Activated CD4-positive, alpha-beta T cell treated with anti-CD3 and anti-CD28 coated beads, Interleukin-2, amount 10 ng/mL, durations not matched to agents 7 days and 5 days (primary cell): Measurements from ENCODE around the gene CCT2. TPM values are rescaled to one million over a fixed set of nuclear protein-coding genes. Genes with fewer than 3 reads are reported as not detected.
A peak's percentile ranks its signal among the peaks of the same experiment; 100 is the strongest.

Experiments used
- CTCF ChIA-PET: fragments of 350-600 bp; sonication (Branson Sonifier 250); formaldehyde crosslinking; loops from one replicate; lab custom pipeline; 2021; ENCODE audit warnings: antibody characterized with exemption; lab: Charles Lee
- POLR2A ChIA-PET: fragments of 350-600 bp; sonication (Branson Sonifier 250); formaldehyde crosslinking; loops from one replicate; lab custom pipeline; 2021; ENCODE audit warnings: antibody characterized with exemption; lab: Charles Lee
- DNase-seq: peaks from one replicate; pipeline ENCODE4 v3.0.0-alpha.2; 2020
- H3K27ac Mint-ChIP-seq: one replicate; pipeline ENCODE4 v1.8.0; 2021; ENCODE audit warnings: mild to moderate bottlenecking, moderate library complexity, mixed read lengths
- H3K27me3 Mint-ChIP-seq: one replicate; pipeline ENCODE4 v1.8.0; 2021; ENCODE audit warnings: mixed read lengths
- H3K36me3 Mint-ChIP-seq: one replicate; pipeline ENCODE4 v1.8.0; 2021; ENCODE audit warnings: low read depth, mixed read lengths
- H3K4me1 Mint-ChIP-seq: one replicate; pipeline ENCODE4 v1.8.0; 2021; ENCODE audit warnings: mixed read lengths
- H3K4me3 Mint-ChIP-seq: one replicate; pipeline ENCODE4 v1.8.0; 2021; ENCODE audit warnings: mild to moderate bottlenecking, moderate library complexity, mixed read lengths
- H3K9me3 Mint-ChIP-seq: one replicate; pipeline ENCODE4 v1.8.0; 2021; ENCODE audit warnings: mixed read lengths
- total RNA-seq, 2 experiments: library from RNA; stranded (reverse); gene quantifications; one replicate each; pipeline ENCODE4 v1.2.3, GENCODE V29; 2021

Gene CCT2
- total RNA-seq = 100 to 1,000 TPM; 152 to 158 TPM

- H3K36me3 Mint-ChIP-seq = peaks cover 29% of the 10 kb centered on the region
- H3K4me1 Mint-ChIP-seq = peaks cover 17% of the 10 kb centered on the region
- POLR2A ChIA-PET = interaction anchor here (0.6 kb wide), 1 partner anchor 228 kb away, joined by 3 read pairs; no protein-coding TSS in a partner anchor
- H3K9me3 Mint-ChIP-seq = no peaks in the 10 kb centered on the region
- DNase-seq = peak; percentile 97
- peak within 1 kb of the TSS; percentile 87 for H3K4me3 Mint-ChIP-seq
- CTCF ChIA-PET = no interaction called here
- peak within 1 kb of the TSS; percentile 96 for H3K27ac Mint-ChIP-seq
- H3K27me3 Mint-ChIP-seq = no peaks in the 10 kb centered on the region
These were observed at the start of gene CCT2 for GRCh38 chr12:69585189-69586062. TSS of gene CCT2 (plus strand) at chr12:69585459. CDS start at chr12:69585522, 63 bp downstream.

DNA sequence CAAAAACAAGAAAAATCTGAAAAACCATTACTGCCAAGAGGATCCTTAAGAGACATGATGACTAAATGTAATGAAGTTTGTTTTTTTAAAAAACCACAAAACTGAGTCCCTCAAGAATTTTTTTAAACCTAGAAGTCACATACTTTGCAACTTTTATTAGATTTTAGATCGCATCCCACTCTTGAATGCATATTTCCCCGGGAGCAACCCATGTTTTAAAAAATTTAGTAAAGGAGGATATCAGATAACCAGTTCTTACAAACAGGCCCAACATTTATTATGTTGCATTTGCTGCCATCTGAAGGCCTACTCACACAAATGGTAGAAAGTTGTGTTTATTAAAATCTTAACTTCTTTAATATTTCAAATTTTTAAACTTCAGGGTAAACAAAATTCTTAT is 44.3 kb upstream of the CCT2 start:
- Mint-ChIP-seq H3K27ac (no peak overlapping the region), H3K27me3 (no peaks in the 10 kb centered on the region), H3K36me3 (peaks cover 22% of the 10 kb centered on the region), H3K4me1 (peaks cover 2% of the 10 kb centered on the region), H3K9me3 (peaks cover 13% of the 10 kb centered on the region), H3K4me3 (no peak overlapping the region)
- ChIA-PET POLR2A (no interaction called here), CTCF (no interaction called here)
- no peak for DNase-seq

DNA sequence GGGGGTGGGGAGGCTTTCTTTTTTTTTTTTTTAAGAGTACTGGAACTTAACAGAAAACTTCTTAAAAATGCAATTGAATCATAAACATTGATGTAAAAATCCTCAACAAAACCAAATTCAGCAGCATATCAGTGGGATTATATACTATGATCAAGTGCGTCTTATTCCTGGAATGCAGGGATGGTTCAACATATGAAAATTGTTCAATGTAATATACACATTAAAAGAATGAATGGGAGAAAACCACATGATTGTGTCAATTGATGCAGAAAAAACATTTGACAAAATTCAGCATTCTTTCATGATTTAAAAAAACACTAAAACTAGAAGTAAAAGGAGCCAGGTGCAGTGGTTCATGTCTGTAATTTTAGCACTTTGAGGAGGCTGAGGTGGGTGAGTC is 41.2 kb upstream of the CCT2 start:
- peaks cover 2% of the 10 kb centered on the region for H3K4me1 Mint-ChIP-seq
- POLR2A ChIA-PET = no interaction called here
- H3K27ac Mint-ChIP-seq = no peak overlapping the region

DNA sequence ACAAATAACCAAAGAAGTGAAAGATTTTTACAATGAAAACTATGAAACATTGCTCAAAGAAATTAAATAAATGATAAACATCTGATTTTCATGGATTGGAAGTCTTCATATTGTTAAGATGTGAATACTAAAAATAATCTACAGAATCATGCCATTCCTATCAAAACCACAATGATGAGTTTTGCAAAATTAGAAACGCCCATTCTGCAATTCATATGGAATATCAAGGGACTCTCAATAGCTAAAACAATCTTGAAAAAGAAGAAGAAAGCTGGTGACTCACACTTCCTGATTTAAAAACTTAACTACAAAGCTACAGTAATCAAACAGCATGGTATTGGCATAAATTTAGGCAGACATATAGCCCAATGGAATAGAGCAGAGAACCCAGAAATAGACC is 40.2 kb upstream of the CCT2 start:
- DNase-seq = no peak
- ChIA-PET CTCF (no interaction called here), POLR2A (no interaction called here)
- H3K4me1 Mint-ChIP-seq = peaks cover 2% of the 10 kb centered on the region
- H3K27me3 Mint-ChIP-seq = no peaks in the 10 kb centered on the region
- peaks cover 18% of the 10 kb centered on the region for H3K9me3 Mint-ChIP-seq
- peaks cover 22% of the 10 kb centered on the region for H3K36me3 Mint-ChIP-seq
- no peak overlapping the region for H3K27ac Mint-ChIP-seq
- H3K4me3 Mint-ChIP-seq = no peak overlapping the region

More for the DNA sequence above, 41.2 kb upstream of the CCT2 start:
- H3K4me3 Mint-ChIP-seq = no peak overlapping the region
- peaks cover 18% of the 10 kb centered on the region for H3K9me3 Mint-ChIP-seq
- H3K36me3 Mint-ChIP-seq = peaks cover 22% of the 10 kb centered on the region
- DNase-seq = no peak
- CTCF ChIA-PET = no interaction called here
- no peaks in the 10 kb centered on the region for H3K27me3 Mint-ChIP-seq

DNA sequence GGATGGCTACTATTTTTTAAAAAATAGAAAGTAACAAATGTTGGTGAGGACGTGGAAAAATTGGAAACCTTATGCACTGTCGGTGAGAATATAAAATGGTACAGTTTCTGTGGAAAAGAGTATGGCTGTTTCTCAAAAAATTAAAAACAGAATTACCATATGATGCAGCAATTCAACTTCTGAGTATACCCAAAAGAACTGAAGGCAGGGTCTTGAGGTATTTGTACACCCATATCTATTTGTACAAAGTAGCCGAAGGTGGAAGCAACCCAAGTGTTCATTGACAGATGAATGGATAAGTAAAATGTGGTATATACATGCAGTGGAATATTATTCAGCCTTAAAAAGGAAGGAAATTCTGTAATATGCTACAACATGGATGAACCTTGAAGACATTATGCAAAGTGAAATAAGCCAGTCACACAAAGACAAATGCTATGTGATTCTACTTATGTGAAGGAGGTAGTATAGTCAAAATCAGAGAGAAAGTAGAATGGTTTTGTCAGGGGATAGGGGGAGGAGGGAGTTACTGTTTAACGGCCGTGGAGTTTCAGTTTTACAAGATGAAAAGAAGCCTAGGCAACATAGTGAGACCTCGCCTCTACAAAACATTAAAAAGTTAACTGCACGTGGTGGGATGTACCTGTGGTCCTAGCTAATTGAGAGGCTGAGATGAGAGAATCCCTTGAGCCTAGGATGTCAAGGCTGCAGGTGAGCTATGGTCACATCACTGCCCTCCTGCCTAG is 38.4 kb upstream of the CCT2 start:
- peaks cover 15% of the 10 kb centered on the region for H3K36me3 Mint-ChIP-seq
- H3K4me3 Mint-ChIP-seq = no peak overlapping the region
- POLR2A ChIA-PET = no interaction called here
- H3K9me3 Mint-ChIP-seq = peaks cover 18% of the 10 kb centered on the region
- DNase-seq = no peak
- H3K27ac Mint-ChIP-seq = no peak overlapping the region
- no peaks in the 10 kb centered on the region for H3K27me3 Mint-ChIP-seq
- peaks cover 2% of the 10 kb centered on the region for H3K4me1 Mint-ChIP-seq
- CTCF ChIA-PET = no interaction called here

DNA sequence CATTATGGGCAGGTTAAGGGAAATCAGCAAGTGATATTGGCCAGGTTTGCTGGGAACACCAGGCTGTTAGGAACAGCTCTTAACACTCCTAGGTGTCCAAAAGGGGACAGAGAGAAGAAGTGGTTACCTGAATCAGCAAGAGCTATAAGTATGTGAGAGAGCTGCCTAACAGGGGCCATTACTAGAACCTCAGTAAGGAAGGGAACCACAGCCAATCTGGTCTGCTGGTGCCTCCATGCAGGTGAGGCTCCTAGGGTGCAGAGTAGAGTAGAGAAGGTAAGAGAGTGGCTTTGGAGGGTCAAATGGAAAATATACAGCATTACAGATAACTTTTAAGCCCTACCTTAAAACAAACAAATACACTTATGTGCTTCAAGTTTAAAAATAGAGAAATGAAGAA is 36.6 kb upstream of the CCT2 start:
- no peak for DNase-seq
- Mint-ChIP-seq H3K4me3 (no peak overlapping the region), H3K4me1 (peaks cover 2% of the 10 kb centered on the region), H3K27me3 (no peaks in the 10 kb centered on the region), H3K27ac (no peak overlapping the region), H3K9me3 (peaks cover 13% of the 10 kb centered on the region), H3K36me3 (peaks cover 13% of the 10 kb centered on the region)
- ChIA-PET CTCF (interaction anchor here (1.2 to 1.6 kb wide), 2 partner anchors 14 to 192 kb away, joined by 3 to 4 read pairs; no protein-coding TSS in a partner anchor), POLR2A (no interaction called here)

DNA sequence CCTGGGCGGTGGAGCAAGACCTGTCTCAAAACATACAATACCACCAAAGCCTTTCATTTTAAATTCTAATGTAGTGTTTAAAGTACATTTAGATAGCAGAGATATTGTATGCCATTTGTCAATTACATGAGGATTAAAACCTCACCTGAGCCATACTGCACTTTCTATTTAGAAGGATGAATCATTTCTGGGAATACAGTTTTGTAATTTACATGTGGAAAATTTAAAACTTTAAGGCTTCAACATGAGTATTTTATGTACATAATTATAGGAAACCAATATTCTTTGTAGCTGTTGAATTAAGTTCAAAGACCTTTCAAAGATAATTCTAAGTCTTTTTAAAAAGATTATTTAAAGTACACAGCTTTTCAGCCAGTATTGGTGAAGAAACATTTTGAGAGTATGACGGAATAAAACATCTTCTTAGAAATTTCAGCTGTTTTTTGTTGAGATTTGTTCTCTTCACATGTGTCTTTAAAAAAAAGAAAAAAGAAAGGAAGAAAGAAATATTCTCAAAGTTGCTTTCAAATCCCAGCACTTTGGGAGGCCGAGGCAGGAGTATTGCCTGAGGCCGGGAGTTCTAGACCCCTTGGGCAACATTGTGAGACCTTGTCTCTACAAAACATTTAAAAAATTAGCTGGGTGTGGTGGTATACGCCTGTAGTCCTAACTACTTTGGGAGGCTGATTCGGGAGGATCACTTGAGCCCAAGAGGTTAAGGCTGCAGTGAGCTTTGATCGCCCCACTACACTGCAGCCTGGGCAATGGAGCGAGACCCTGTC is 34.5 kb upstream of the CCT2 start:
- ChIA-PET CTCF (interaction anchor here (0.7 kb wide), 1 partner anchor 102 kb away, joined by 3 read pairs; no protein-coding TSS in a partner anchor), POLR2A (no interaction called here)
- H3K4me1 Mint-ChIP-seq = no peaks in the 10 kb centered on the region
- peaks cover 8% of the 10 kb centered on the region for H3K9me3 Mint-ChIP-seq
- H3K36me3 Mint-ChIP-seq = peaks cover 10% of the 10 kb centered on the region
- no peak overlapping the region for H3K27ac Mint-ChIP-seq
- H3K27me3 Mint-ChIP-seq = no peaks in the 10 kb centered on the region
- DNase-seq = no peak
- H3K4me3 Mint-ChIP-seq = no peak overlapping the region

- no peak for DNase-seq
- CTCF ChIA-PET = interaction anchor here (0.6 to 1.6 kb wide), 2 partner anchors 11 to 52 kb away, joined by 3 read pairs; no protein-coding TSS in a partner anchor
- Mint-ChIP-seq H3K36me3 (peaks cover 3% of the 10 kb centered on the region), H3K27ac (no peak overlapping the region), H3K27me3 (no peaks in the 10 kb centered on the region), H3K9me3 (no peaks in the 10 kb centered on the region), H3K4me3 (no peak overlapping the region), H3K4me1 (no peaks in the 10 kb centered on the region)
- POLR2A ChIA-PET = no interaction called here
These were observed 31.5 kb upstream of the CCT2 start for GRCh38 chr12:69553628-69554248.

DNA sequence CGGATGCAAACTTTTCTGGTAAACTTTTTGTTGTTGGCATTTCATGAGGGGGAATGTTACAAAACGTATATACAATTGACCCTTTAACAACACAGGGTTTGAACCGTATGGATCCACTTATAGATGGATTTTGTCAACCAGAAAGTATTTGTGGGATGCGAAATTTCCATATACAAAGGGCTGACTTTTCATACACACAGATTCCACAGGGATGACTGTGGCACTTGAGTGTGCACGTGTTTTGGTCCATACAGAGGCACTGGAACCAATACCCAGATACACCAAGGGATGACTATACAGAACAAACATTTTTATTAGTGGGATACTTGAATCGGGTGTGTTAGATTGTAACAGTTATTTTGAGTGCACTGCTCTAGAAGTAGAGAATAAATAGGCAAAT is 29.8 kb upstream of the CCT2 start:
- Mint-ChIP-seq H3K27me3 (no peaks in the 10 kb centered on the region), H3K9me3 (no peaks in the 10 kb centered on the region), H3K4me3 (no peak overlapping the region), H3K4me1 (no peaks in the 10 kb centered on the region), H3K27ac (no peak overlapping the region), H3K36me3 (peaks cover 3% of the 10 kb centered on the region)
- ChIA-PET CTCF (no interaction called here), POLR2A (interaction anchor here (0.5 kb wide), 1 partner anchor 42 kb away, joined by 3 read pairs; no protein-coding TSS in a partner anchor)
- DNase-seq = no peak

GRCh38 chr12:69556383-69556782 is 28.9 kb upstream of the CCT2 start:
- POLR2A ChIA-PET = no interaction called here
- CTCF ChIA-PET = no interaction called here
- H3K9me3 Mint-ChIP-seq = no peaks in the 10 kb centered on the region

DNA sequence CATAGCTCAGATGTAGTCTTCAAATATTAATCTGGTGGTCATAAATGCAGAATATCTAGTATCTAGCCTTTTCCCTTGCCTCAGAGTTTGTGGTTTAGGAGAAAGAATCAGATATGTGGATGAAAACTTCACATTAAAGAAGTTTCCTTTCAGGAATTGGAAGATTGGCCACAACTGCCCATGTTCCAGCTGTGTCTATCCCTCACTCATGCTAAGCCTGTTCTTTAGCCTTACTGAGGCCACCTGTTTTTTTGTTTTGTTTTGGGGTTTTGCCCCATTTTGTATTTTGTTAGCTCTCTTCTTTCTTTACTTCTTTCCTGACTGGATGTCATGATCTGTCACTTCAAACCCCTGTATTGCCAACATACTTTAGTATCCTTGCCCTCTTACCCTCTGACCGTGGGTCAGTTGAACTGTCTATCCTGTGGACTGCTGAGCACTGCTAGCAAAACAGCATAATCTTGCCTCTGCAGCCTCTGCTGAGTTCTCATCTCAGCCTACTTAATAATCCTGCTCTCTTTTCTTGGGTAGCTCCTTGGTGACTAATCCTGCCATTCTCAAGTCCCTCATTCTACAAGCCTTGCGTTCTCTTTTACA is 22.0 kb upstream of the CCT2 start:
- no peak overlapping the region for H3K27ac Mint-ChIP-seq
- no peak for DNase-seq
- peaks cover 2% of the 10 kb centered on the region for H3K36me3 Mint-ChIP-seq
- no peak overlapping the region for H3K4me3 Mint-ChIP-seq
- POLR2A ChIA-PET = no interaction called here
- no peaks in the 10 kb centered on the region for H3K27me3 Mint-ChIP-seq
- H3K4me1 Mint-ChIP-seq = peaks cover 2% of the 10 kb centered on the region
- CTCF ChIA-PET = interaction anchor here (0.8 to 1.6 kb wide), 3 partner anchors 8 to 16 kb away, joined by 3 to 6 read pairs (median 4); no protein-coding TSS in a partner anchor
- H3K9me3 Mint-ChIP-seq = no peaks in the 10 kb centered on the region

More at GRCh38 chr12:69556383-69556782, 28.9 kb upstream of the CCT2 start:
- no peak overlapping the region for H3K27ac Mint-ChIP-seq
- no peak overlapping the region for H3K4me3 Mint-ChIP-seq
- peaks cover 3% of the 10 kb centered on the region for H3K36me3 Mint-ChIP-seq
- H3K4me1 Mint-ChIP-seq = no peaks in the 10 kb centered on the region
- H3K27me3 Mint-ChIP-seq = no peaks in the 10 kb centered on the region
- DNase-seq = no peak

- ChIA-PET CTCF (interaction anchor here (1.1 kb wide), 1 partner anchor 634 kb away, joined by 3 read pairs; no protein-coding TSS in a partner anchor), POLR2A (no interaction called here)
- no peak overlapping the region for H3K4me3 Mint-ChIP-seq
- no peaks in the 10 kb centered on the region for H3K27me3 Mint-ChIP-seq
- no peaks in the 10 kb centered on the region for H3K9me3 Mint-ChIP-seq
- DNase-seq = no peak
- peaks cover 2% of the 10 kb centered on the region for H3K4me1 Mint-ChIP-seq
- H3K36me3 Mint-ChIP-seq = peaks cover 3% of the 10 kb centered on the region
- H3K27ac Mint-ChIP-seq = no peak overlapping the region
These were observed 18.7 kb upstream of the CCT2 start for GRCh38 chr12:69566603-69567002.
